NCI-H146 (cell line): ENCODE measurements around the gene RAB20.
"Not testable (repeated sequence)": the region's sequence is repeated elsewhere in the genome, so short reads cannot be mapped to it uniquely, and the experiment has no call there.

ENCODE experiments used
- DNase-seq: peaks from one replicate; lab custom pipeline; 2025; lab: John Stamatoyannopoulos, UW

RAB20 gene

GRCh38 chr13:110561344-110562035, at the start of gene RAB20:
Gene RAB20 (minus strand): TSS chr13:110561722. CDS start chr13:110561519, 203 bp downstream.
- DNase-seq = peak; percentile 84

- DNase-seq = no peak
Measured at GRCh38 chr13:110610955-110611595, 49.6 kb upstream of the RAB20 start.

GRCh38 chr13:110607675-110608224, 46.2 kb upstream of the RAB20 start:
- DNase-seq = no peak

GRCh38 chr13:110606281-110606680, 44.8 kb upstream of the RAB20 start:
- DNase-seq = not testable (repeated sequence)

- DNase-seq = no peak
Measured at GRCh38 chr13:110605132-110605531, 43.6 kb upstream of the RAB20 start.

- no peak for DNase-seq
Measured at GRCh38 chr13:110600980-110601379, 39.5 kb upstream of the RAB20 start.

- no peak for DNase-seq
Measured at GRCh38 chr13:110600261-110600819, 38.8 kb upstream of the RAB20 start.

GRCh38 chr13:110597041-110597689, 35.6 kb upstream of the RAB20 start:
- DNase-seq = no peak

- peak; percentile 62 for DNase-seq
Measured at GRCh38 chr13:110593430-110594130, 32.1 kb upstream of the RAB20 start.

GRCh38 chr13:110592665-110593064, 31.1 kb upstream of the RAB20 start:
- no peak for DNase-seq

- DNase-seq = no peak
Measured at GRCh38 chr13:110590577-110590976, 29.1 kb upstream of the RAB20 start.

- no peak for DNase-seq
Measured at GRCh38 chr13:110589793-110590390, 28.4 kb upstream of the RAB20 start.

GRCh38 chr13:110583178-110583865, 21.8 kb upstream of the RAB20 start:
- no peak for DNase-seq

GRCh38 chr13:110582421-110582954, 21.0 kb upstream of the RAB20 start:
- no peak for DNase-seq

GRCh38 chr13:110581506-110582185, 20.1 kb upstream of the RAB20 start:
- DNase-seq = no peak

GRCh38 chr13:110580800-110581199, 19.3 kb upstream of the RAB20 start:
- no peak for DNase-seq

- no peak for DNase-seq
Measured at GRCh38 chr13:110578363-110578762, 16.8 kb upstream of the RAB20 start.

GRCh38 chr13:110576736-110577476, 15.4 kb upstream of the RAB20 start:
- no peak for DNase-seq

GRCh38 chr13:110576070-110576394, 14.5 kb upstream of the RAB20 start:
- DNase-seq = peak; percentile 75
